Smooth muscle cell (in vitro differentiated cells): ENCODE measurements around the gene C6orf118. TPM values are rescaled to one million over a fixed set of nuclear protein-coding genes. Genes with fewer than 3 reads are reported as not detected.

Experiments used
- DNase-seq: peaks from one replicate; lab custom pipeline; 2025; ENCODE audit not compliant: unreplicated experiment; lab: John Stamatoyannopoulos, UW
- H2AFZ ChIP-seq: fragments of 200-600 bp; sonication (generic); 2 replicates; pipeline ENCODE4 v1.6.0; 2016; ENCODE audit warnings: antibody characterized with exemption, low read depth, mild to moderate bottlenecking
- H3F3A ChIP-seq: fragments of 200-600 bp; sonication (generic); 2 replicates; pipeline ENCODE4 v1.6.0; 2017; ENCODE audit warnings: antibody characterized with exemption, low read depth
- H3K27ac ChIP-seq: fragments of 200-600 bp; sonication (generic); 2 replicates; pipeline ENCODE4 v1.5.1; 2016; ENCODE audit warnings: low read depth, mild to moderate bottlenecking
- H3K27me3 ChIP-seq: fragments of 200-600 bp; sonication (generic); 2 replicates; pipeline ENCODE4 v1.6.1; 2016; ENCODE audit warnings: low read depth, mild to moderate bottlenecking
- H3K36me3 ChIP-seq: fragments of 200-600 bp; sonication (generic); 2 replicates; pipeline ENCODE4 v1.5.1; 2016; ENCODE audit warnings: low read depth
- H3K4me1 ChIP-seq: fragments of 200-600 bp; sonication (generic); 2 replicates; pipeline ENCODE4 v1.5.1; 2016; ENCODE audit warnings: low read depth
- H3K4me2 ChIP-seq: fragments of 200-600 bp; sonication (generic); 2 replicates; pipeline ENCODE4 v1.6.0; 2016; ENCODE audit warnings: mild to moderate bottlenecking
- H3K4me3 ChIP-seq: fragments of 200-600 bp; sonication (generic); 2 replicates; pipeline ENCODE4 v1.5.1; 2016; ENCODE audit warnings: mild to moderate bottlenecking
- H3K79me2 ChIP-seq: fragments of 200-600 bp; sonication (generic); 2 replicates; pipeline ENCODE4 v1.6.0; 2016; ENCODE audit warnings: low read depth, mild to moderate bottlenecking
- H3K9ac ChIP-seq: fragments of 200-600 bp; sonication (generic); 2 replicates; pipeline ENCODE4 v1.6.0; 2016; ENCODE audit warnings: low read depth
- H3K9me3 ChIP-seq: fragments of 200-600 bp; sonication (generic); replicated peaks from 2 replicates; pipeline ENCODE4 v1.5.1; 2016; ENCODE audit warnings: low read depth
- H4K20me1 ChIP-seq: fragments of 200-600 bp; sonication (generic); 2 replicates; pipeline ENCODE4 v1.6.0; 2016; ENCODE audit warnings: low read depth
- WGBS: methylation state at CpG from one replicate; pipeline ENCODE4 v1.1.7; 2016; ENCODE audit warnings: low lambda C conversion rate; 5-methylcytosine and 5-hydroxymethylcytosine counted together
- polyA plus RNA-seq: library from polyadenylated mRNA; unstranded; fragments of >200 nt; fragmentation: Nextera tagmentation; extraction: Ambion mirVana; gene quantifications from 2 replicates; pipeline ENCODE4 v1.2.1, GENCODE V29; 2016
- total RNA-seq: library from RNA; depleted of rRNA; stranded (reverse); fragments of >200 nt; gene quantifications from 2 replicates; pipeline ENCODE4 v1.2.3, GENCODE V29; 2014
- TF ChIP-seq, protein P1 (sequence below): fragments of 200-600 bp; sonication (generic); IDR thresholded peaks from 2 replicates; pipeline ENCODE4 v1.5.1; 2017; ENCODE audit warnings: borderline replicate concordance, mild to moderate bottlenecking, antibody characterized with exemption; ENCODE audit not compliant: insufficient read depth, poor library complexity, severe bottlenecking

The C6orf118 gene
- total and polyA plus RNA-seq, 2 experiments from 2014 or later: not detected

DNA sequence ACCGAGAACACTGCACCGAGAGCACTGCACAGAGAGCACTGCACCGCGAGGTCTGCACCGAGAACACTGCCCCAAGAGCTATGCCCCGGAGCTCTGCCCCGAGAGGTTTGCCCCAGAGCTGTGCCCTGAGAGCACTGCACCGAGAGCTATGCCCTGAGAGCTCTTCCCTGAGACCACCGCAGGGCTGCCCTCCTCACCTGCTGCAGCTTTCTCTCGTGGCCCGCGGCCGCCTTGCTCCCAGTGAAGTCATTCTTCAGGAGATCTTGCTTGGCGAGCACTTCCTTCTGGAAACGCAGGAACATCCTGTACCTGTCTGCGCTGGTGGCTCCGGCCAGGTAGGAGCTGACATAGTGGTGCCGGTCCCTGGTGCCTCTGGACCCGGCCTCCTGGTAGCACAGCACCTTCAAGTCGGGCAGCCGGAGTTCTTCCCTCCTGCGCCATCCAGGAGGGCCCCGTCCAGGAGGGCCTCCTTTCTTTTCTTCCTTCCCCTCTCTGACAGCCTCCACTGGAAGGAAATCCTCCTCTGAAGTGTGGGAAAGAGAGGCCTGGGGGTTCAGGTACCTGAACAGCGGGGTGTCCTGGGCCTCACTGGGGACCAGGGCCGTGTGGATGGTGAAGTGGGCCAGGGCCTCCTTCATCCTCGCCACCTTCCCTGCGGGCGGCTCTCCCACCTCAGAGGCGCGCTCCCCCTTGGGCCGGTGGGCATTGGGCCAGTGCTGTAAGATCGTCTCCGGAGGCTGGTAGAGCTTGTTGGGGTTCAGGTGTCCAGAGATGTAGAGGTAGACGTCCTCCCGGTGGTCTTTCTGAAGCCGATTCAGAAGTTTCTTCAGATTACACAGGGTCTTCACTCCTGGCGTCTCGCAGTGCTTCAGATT is 7.8 kb downstream of the C6orf118 start:
- Histone ChIP-seq H3K9me3 (no peaks in the 10 kb centered on the region), H4K20me1 (no peaks in the 10 kb centered on the region), H3K27ac (no peak overlapping the region), H3K27me3 (no peaks in the 10 kb centered on the region), H3K4me2 (no peak overlapping the region), H3F3A (no peaks in the 10 kb centered on the region), H3K4me1 (no peaks in the 10 kb centered on the region), H3K36me3 (no peaks in the 10 kb centered on the region), H3K9ac (no peak overlapping the region), H2AFZ (no peak overlapping the region), H3K79me2 (no peaks in the 10 kb centered on the region), H3K4me3 (no peak overlapping the region)
- 96% methylated on average over 38 of the region's 38 CpGs for WGBS
- TF ChIP-seq, protein P1, sequence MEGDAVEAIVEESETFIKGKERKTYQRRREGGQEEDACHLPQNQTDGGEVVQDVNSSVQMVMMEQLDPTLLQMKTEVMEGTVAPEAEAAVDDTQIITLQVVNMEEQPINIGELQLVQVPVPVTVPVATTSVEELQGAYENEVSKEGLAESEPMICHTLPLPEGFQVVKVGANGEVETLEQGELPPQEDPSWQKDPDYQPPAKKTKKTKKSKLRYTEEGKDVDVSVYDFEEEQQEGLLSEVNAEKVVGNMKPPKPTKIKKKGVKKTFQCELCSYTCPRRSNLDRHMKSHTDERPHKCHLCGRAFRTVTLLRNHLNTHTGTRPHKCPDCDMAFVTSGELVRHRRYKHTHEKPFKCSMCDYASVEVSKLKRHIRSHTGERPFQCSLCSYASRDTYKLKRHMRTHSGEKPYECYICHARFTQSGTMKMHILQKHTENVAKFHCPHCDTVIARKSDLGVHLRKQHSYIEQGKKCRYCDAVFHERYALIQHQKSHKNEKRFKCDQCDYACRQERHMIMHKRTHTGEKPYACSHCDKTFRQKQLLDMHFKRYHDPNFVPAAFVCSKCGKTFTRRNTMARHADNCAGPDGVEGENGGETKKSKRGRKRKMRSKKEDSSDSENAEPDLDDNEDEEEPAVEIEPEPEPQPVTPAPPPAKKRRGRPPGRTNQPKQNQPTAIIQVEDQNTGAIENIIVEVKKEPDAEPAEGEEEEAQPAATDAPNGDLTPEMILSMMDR: no peak
- no peak for DNase-seq

DNA sequence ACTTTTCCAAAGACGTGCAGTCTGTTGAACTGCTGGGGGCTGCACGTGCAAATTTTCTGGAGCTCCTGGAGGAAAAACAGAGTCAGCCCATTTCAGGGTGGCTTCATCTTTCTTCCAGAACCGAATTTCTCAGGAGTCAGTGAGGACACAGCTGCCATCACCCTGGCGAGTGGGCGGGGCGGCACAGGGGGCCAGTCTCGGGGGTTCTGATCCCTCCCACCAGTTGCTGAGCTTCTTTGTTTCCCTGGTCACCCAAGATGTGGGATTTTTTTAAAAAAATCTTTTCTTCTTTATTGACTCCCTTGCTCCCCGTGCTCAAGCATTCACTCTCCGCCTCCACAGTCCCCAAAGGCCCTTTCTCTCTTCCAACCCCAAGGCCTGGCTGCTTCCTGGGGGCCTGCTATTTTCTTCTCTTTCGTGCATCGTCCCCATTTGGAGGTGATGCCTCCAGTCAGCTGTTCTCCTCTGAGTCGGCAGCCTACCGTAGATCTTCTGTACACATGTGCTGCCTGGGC is 8.9 kb downstream of the C6orf118 start:
- Histone ChIP-seq H3K9ac (no peak overlapping the region), H4K20me1 (no peaks in the 10 kb centered on the region), H3K4me2 (no peak overlapping the region), H3F3A (no peaks in the 10 kb centered on the region), H3K27me3 (no peaks in the 10 kb centered on the region), H3K27ac (no peak overlapping the region), H3K79me2 (no peaks in the 10 kb centered on the region), H3K9me3 (no peaks in the 10 kb centered on the region), H3K36me3 (no peaks in the 10 kb centered on the region), H3K4me1 (no peaks in the 10 kb centered on the region), H2AFZ (no peak overlapping the region), H3K4me3 (no peak overlapping the region)
- 87% methylated on average over 13 of the region's 13 CpGs for WGBS
- TF ChIP-seq, protein P1: no peak
- no peak for DNase-seq

DNA sequence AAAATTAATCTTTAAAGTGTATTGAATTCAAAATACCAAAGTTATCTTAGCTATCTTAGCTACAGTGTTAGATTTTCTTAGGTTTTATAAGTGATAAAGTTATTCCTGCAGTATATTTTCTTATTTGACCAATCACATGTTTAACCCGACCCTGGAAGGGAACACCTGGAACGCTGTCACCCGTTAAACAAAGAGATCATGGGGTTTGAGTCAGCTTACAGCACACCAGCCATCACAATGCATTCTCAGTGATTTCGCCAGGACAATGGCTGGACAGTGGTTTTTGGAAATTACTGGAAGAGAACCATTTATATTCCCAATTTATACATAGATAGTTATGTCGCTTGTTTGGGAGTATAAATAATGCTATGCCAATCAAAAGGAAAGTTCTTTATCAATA is 10.5 kb downstream of the C6orf118 start:
- Histone ChIP-seq H3K4me1 (no peaks in the 10 kb centered on the region), H3K27me3 (no peaks in the 10 kb centered on the region), H3K9ac (no peak overlapping the region), H3K36me3 (no peaks in the 10 kb centered on the region), H3K79me2 (no peaks in the 10 kb centered on the region), H3F3A (no peaks in the 10 kb centered on the region), H3K9me3 (no peaks in the 10 kb centered on the region), H3K27ac (no peak overlapping the region), H4K20me1 (no peaks in the 10 kb centered on the region), H3K4me3 (no peak overlapping the region), H3K4me2 (no peak overlapping the region), H2AFZ (no peak overlapping the region)
- TF ChIP-seq, protein P1: no peak
- no peak for DNase-seq
- 89% methylated on average over 5 of the region's 5 CpGs for WGBS
